Endothelial cell of umbilical vein (primary cell): ENCODE measurements around the gene IFT27. TPM values are rescaled to one million over a fixed set of nuclear protein-coding genes. Genes with fewer than 3 reads are reported as not detected.

Source experiments
- BruUV-seq: library from RNA; stranded (reverse); fragments of 400-500 nt; replicated peaks from 2 replicates; lab custom pipeline; 2021; lab: Mats Ljungman, UMichigan
- CTCF ChIA-PET: fragments of 300-600, 350-600 bp; sonication (Branson Sonifier 250); formaldehyde crosslinking; loops from one replicate; lab custom pipeline; 2021; ENCODE audit warnings: antibody characterized with exemption, inconsistent platforms; lab: Charles Lee
- POLR2A ChIA-PET: fragments of 300-600, 350-600 bp; sonication (Branson Sonifier 250); formaldehyde crosslinking; loops from one replicate; lab custom pipeline; 2021; ENCODE audit warnings: antibody characterized with exemption, inconsistent platforms; lab: Charles Lee
- DNase-seq: peaks from one replicate; pipeline ENCODE4 v3.0.0-alpha.2; 2011; ENCODE audit warnings: low read depth, low spot score
- FAIRE-seq: peaks from 2 replicates; lab custom pipeline; 2011; peaks lifted over from hg19 to GRCh38; lab: Jason Lieb, UNC
- H2AFZ ChIP-seq: 2 replicates; pipeline ENCODE4 v1.6.0; 2012; ENCODE audit warnings: low read depth, low read length, control low read depth, inconsistent platforms
- H3K27ac ChIP-seq: 2 replicates; pipeline ENCODE4 v1.5.1; 2011; ENCODE audit warnings: low read depth, mild to moderate bottlenecking, control low read depth, low read length, moderate library complexity; ENCODE audit not compliant: insufficient read depth
- H3K27me3 ChIP-seq, 2 experiments: 2 replicates each; pipeline versions ENCODE4 v1.6.0 to v1.6.1; 2011; ENCODE audit warnings: low read length in 2 of 2, mixed read lengths in 1 of 2; ENCODE audit not compliant: control insufficient read depth in 2 of 2, insufficient read depth in 2 of 2
- H3K36me3 ChIP-seq, 2 experiments: 2 replicates in 1 of 2; 3 replicates in 1 of 2; pipeline ENCODE4 v1.5.1; 2011; ENCODE audit warnings: low read length in 2 of 2, mild to moderate bottlenecking in 1 of 2, moderate library complexity in 1 of 2; ENCODE audit not compliant: control insufficient read depth in 2 of 2, insufficient read depth in 2 of 2; ENCODE audit errors: extremely low read depth in 1 of 2
- H3K4me1 ChIP-seq: 3 replicates; pipeline ENCODE4 v1.5.1; 2011; ENCODE audit warnings: mild to moderate bottlenecking, low read length; ENCODE audit not compliant: control insufficient read depth, insufficient read depth; ENCODE audit errors: extremely low read depth
- H3K4me2 ChIP-seq: 2 replicates; pipeline ENCODE4 v1.6.1; 2011; ENCODE audit warnings: low read length, control low read depth, mixed read lengths; ENCODE audit not compliant: insufficient read depth
- H3K4me3 ChIP-seq, 3 experiments: fragments of 200-600 bp in 1 of 3; sonication (generic), shearing (Covaris generic) in 1 of 3; replicated peaks in 1 of 3; 2 replicates each; pipeline ENCODE4 v1.5.1; 2011 to 2016; ENCODE audit warnings: control low read depth in 3 of 3, low read length in 3 of 3, mild to moderate bottlenecking in 2 of 3, inconsistent platforms in 1 of 3, low read depth in 1 of 3, moderate library complexity in 1 of 3; ENCODE audit not compliant: insufficient read depth in 1 of 3
- H3K79me2 ChIP-seq: 2 replicates; pipeline ENCODE4 v1.6.0; 2012; ENCODE audit warnings: low read length, inconsistent platforms; ENCODE audit not compliant: control insufficient read depth, insufficient read depth
- H3K9ac ChIP-seq: replicated peaks from 2 replicates; pipeline ENCODE3; 2011; ENCODE audit warnings: low read length, control low read depth; ENCODE audit not compliant: insufficient read depth; ENCODE audit errors: extremely low read depth
- H3K9me1 ChIP-seq: replicated peaks from 3 replicates; pipeline ENCODE4 v1.6.0; 2011; ENCODE audit warnings: mild to moderate bottlenecking, low read length; ENCODE audit not compliant: control insufficient read depth, insufficient read depth; ENCODE audit errors: extremely low read depth
- H3K9me3 ChIP-seq: replicated peaks from 2 replicates; pipeline ENCODE4 v1.5.1; 2012; ENCODE audit warnings: low read length, inconsistent platforms; ENCODE audit not compliant: control insufficient read depth, insufficient read depth
- H4K20me1 ChIP-seq: replicated peaks from 2 replicates; pipeline ENCODE3; 2011; ENCODE audit warnings: mild to moderate bottlenecking, low read length; ENCODE audit not compliant: control insufficient read depth, insufficient read depth; ENCODE audit errors: extremely low read depth
- CTCF ChIP-seq, 2 donors: IDR thresholded peaks; 1 replicate in 1 of 2; 2 replicates in 1 of 2; pipeline ENCODE4 v1.5.1; 2011; ENCODE audit warnings: low read length in 2 of 2, mild to moderate bottlenecking in 2 of 2, moderate library complexity in 2 of 2, control low read depth in 1 of 2, inconsistent platforms in 1 of 2, low read depth in 1 of 2; ENCODE audit not compliant: insufficient read depth in 1 of 2; ENCODE audit errors: extremely low read depth in 1 of 2
- EZH2 ChIP-seq: IDR thresholded peaks from 2 replicates; pipeline ENCODE4 v1.6.1; 2012; ENCODE audit warnings: borderline replicate concordance, low read depth, mild to moderate bottlenecking, moderate library complexity, low read length, inconsistent platforms; ENCODE audit not compliant: severe bottlenecking
- FOS ChIP-seq: IDR thresholded peaks from 2 replicates; pipeline ENCODE4 v1.6.1; 2011; ENCODE audit warnings: mild to moderate bottlenecking, low read length, moderate library complexity, borderline replicate concordance; ENCODE audit not compliant: insufficient read depth
- GATA2 ChIP-seq: IDR thresholded peaks from 2 replicates; pipeline ENCODE4 v1.7.0; 2011; ENCODE audit warnings: low read depth, mild to moderate bottlenecking, moderate library complexity, mixed read lengths, low read length; ENCODE audit not compliant: insufficient read length, insufficient read depth
- JUN ChIP-seq: IDR thresholded peaks from 2 replicates; pipeline ENCODE4 v1.6.1; 2011; ENCODE audit warnings: borderline replicate concordance, low read depth; ENCODE audit not compliant: insufficient read length, insufficient read depth
- MAX ChIP-seq: IDR thresholded peaks from 2 replicates; pipeline ENCODE4 v1.6.1; 2011; ENCODE audit not compliant: insufficient read depth, insufficient read length
- MYC ChIP-seq: IDR thresholded peaks from one replicate; pipeline ENCODE4 v1.6.1; 2011; ENCODE audit warnings: mild to moderate bottlenecking, low read depth, low read length
- POLR2A ChIP-seq: IDR thresholded peaks from 2 replicates; pipeline ENCODE4 v1.6.1; 2012; ENCODE audit warnings: low read depth, mild to moderate bottlenecking, control low read depth, low read length
- POLR2AphosphoS5 ChIP-seq: IDR thresholded peaks from 2 replicates; pipeline ENCODE4 v1.6.1; 2012; ENCODE audit warnings: low read depth, mild to moderate bottlenecking, control low read depth, low read length, moderate library complexity; ENCODE audit not compliant: insufficient read depth
- dilution Hi-C: fragments of 300-500 bp; cut with MboI; formaldehyde crosslinking; loops from one replicate; pipeline ENCODE4 v1.15.0; 2019; ENCODE audit warnings: low sequenced_read_pairs; ENCODE audit not compliant: extremely low pct_ligation_motif_present
- intact Hi-C: fragments of 100-400 bp; cut with micrococcal nuclease; formaldehyde crosslinking; loops from one replicate; pipeline ENCODE4 v1.10.0; 2022
- polyA plus RNA-seq, 4 experiments: library from polyadenylated mRNA; depleted of rRNA in 3 of 4; stranded (reverse) in 3 of 4; unstranded in 1 of 4; fragments of >200 nt; gene quantifications; 2 replicates each; pipeline versions ENCODE4 v1.2.1 to v1.2.3, GENCODE V29; 2011 to 2012; ENCODE audit warnings: missing spikeins in 1 of 4
- total RNA-seq: library from RNA; stranded (reverse); gene quantifications from 2 replicates; pipeline ENCODE4 v1.2.3, GENCODE V29; 2021

IFT27 gene
- total and polyA plus RNA-seq, 2 donors (not counting 3 experiments of a cell fraction or from before 2014, with no cell fraction given): 29.9 to 33.7 TPM

- FAIRE-seq: no peak
Observed at GRCh38 chr22:36787204-36787988, 11.5 kb upstream of the IFT27 start.

More at GRCh38 chr22:36787204-36787988, 11.5 kb upstream of the IFT27 start:
- TF ChIP-seq JUN (no peak), GATA2 (no peak), POLR2AphosphoS5 (no peak), EZH2 (no peak), MAX (no peak), POLR2A (no peak), MYC (no peak), FOS (no peak), CTCF (IDR thresholded peaks at IDR 0.05; ENCODE audit: extremely low read depth in 1 of 2, insufficient read depth in 1 of 2, low read depth in 1 of 2, low read length in 2 of 2) (no peak)
- no peak for DNase-seq
- Histone ChIP-seq H4K20me1 (no peaks in the 10 kb centered on the region), H3K9me3 (no peaks in the 10 kb centered on the region), H3K4me2 (no peak overlapping the region), H3K4me3 (no peak overlapping the region), H3K27me3 (peaks cover 3 to 19% of the 10 kb centered on the region in 2 experiments), H3K4me1 (no peaks in the 10 kb centered on the region), H3K36me3 (no peaks in the 10 kb centered on the region), H3K27ac (no peak overlapping the region), H2AFZ (no peak overlapping the region), H3K79me2 (no peaks in the 10 kb centered on the region), H3K9ac (no peak overlapping the region), H3K9me1 (no peaks in the 10 kb centered on the region)
- ChIA-PET CTCF (interaction anchor here (1.1 to 10.8 kb wide), 6 partner anchors 14 to 259 kb away, joined by 3 to 149 read pairs (median 4); no protein-coding TSS in a partner anchor), POLR2A (interaction anchor here (0.6 kb wide), 1 partner anchor 86 kb away, joined by 8 read pairs; no protein-coding TSS in a partner anchor)
- dilution Hi-C loops (no loop called here), intact Hi-C loops (no loop called here)
- no TSS peak for BruUV-seq
